ENCODE measurements around the gene PPP4R4.

The PPP4R4 gene

DNA sequence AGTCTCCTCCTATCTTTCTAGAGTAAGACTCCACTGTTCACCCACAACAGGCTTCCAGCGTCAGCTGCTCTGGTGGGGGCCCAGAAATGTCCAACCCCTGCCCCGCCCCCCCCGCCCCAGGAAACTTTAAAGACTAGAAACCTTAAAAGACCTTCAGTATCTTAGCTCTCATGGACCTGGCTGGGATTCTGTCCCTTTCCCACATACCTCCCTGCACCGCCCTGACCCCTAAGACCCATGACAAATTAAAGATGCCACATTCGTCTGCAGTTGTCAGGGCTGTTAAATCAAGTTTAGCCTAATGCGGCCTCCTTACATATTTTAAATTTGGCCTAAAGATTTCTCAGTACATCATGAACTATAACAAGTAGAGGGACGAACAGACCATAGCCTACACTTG, 129.0 kb downstream of the PPP4R4 start:
- Histone ChIP-seq H3K4me2 (ENCODE audit: low read length) (no peak overlapping the region; the same call in 1 of the 2 replicates), H3K4me1 (ENCODE audit: low read length) (peaks cover 22% of the 10 kb centered on the region), H3K9ac (ENCODE audit: low read length) (no peak overlapping the region), H3K27me3 (ENCODE audit: low read depth, low read length) (no peaks in the 10 kb centered on the region), H3K36me3 (replicated peaks; ENCODE audit: low read depth, low read length) (no peaks in the 10 kb centered on the region), H3K4me3 (ENCODE audit: low read length) (no peak overlapping the region), H3K79me2 (ENCODE audit: low read length) (no peaks in the 10 kb centered on the region), H4K20me1 (ENCODE audit: insufficient read depth, low read length) (no peaks in the 10 kb centered on the region), H3K27ac (ENCODE audit: low read length) (no peak overlapping the region), H2AFZ (ENCODE audit: low read depth, low read length) (peak overlapping the region; percentile 46; the same call in 1 of the 2 replicates), H3K9me3 (ENCODE audit: insufficient read depth, low read length) (peaks cover 4% of the 10 kb centered on the region; the same call in 1 of the 2 replicates)
- TF ChIP-seq, protein P1, sequence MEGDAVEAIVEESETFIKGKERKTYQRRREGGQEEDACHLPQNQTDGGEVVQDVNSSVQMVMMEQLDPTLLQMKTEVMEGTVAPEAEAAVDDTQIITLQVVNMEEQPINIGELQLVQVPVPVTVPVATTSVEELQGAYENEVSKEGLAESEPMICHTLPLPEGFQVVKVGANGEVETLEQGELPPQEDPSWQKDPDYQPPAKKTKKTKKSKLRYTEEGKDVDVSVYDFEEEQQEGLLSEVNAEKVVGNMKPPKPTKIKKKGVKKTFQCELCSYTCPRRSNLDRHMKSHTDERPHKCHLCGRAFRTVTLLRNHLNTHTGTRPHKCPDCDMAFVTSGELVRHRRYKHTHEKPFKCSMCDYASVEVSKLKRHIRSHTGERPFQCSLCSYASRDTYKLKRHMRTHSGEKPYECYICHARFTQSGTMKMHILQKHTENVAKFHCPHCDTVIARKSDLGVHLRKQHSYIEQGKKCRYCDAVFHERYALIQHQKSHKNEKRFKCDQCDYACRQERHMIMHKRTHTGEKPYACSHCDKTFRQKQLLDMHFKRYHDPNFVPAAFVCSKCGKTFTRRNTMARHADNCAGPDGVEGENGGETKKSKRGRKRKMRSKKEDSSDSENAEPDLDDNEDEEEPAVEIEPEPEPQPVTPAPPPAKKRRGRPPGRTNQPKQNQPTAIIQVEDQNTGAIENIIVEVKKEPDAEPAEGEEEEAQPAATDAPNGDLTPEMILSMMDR (IDR thresholded peaks at IDR 0.05; ENCODE audit: low read depth, low read length), result no peak
- no peak for TF ChIP-seq EZH2phosphoT487 (IDR thresholded peaks at IDR 0.05; ENCODE audit: low read depth)

DNA sequence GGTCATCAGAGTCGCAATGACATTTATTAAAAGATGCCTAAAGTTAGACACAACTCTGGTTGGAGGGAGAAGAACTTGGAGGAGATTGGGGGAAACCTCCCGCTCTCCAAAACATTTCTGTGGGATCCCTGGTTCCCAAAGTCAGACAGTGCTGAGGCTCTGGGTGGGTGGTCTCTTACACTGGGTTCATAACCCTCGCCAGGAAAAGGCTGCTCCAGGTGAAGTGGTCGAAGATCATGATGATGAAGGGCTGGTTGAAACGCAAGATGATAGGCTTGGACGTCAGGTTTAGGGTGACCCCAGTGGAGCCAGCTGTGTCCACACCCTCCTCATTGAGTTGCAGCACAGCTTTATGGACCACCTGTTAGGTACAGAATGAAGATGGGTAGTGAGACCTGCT, 130.1 kb downstream of the PPP4R4 start:
- Histone ChIP-seq H3K4me2 (ENCODE audit: low read length) (no peak overlapping the region), H3K27me3 (ENCODE audit: low read depth, low read length) (no peaks in the 10 kb centered on the region), H3K79me2 (ENCODE audit: low read length) (no peaks in the 10 kb centered on the region), H2AFZ (ENCODE audit: low read depth, low read length) (no peak overlapping the region), H3K9ac (ENCODE audit: low read length) (no peak overlapping the region), H3K27ac (ENCODE audit: low read length) (no peak overlapping the region), H3K9me3 (ENCODE audit: insufficient read depth, low read length) (peaks cover 4% of the 10 kb centered on the region; the same call in 1 of the 2 replicates), H3K4me1 (ENCODE audit: low read length) (peaks cover 22% of the 10 kb centered on the region), H3K4me3 (ENCODE audit: low read length) (no peak overlapping the region), H3K36me3 (replicated peaks; ENCODE audit: low read depth, low read length) (no peaks in the 10 kb centered on the region), H4K20me1 (ENCODE audit: insufficient read depth, low read length) (no peaks in the 10 kb centered on the region)
- TF ChIP-seq, protein P1 (IDR thresholded peaks at IDR 0.05; ENCODE audit: low read depth, low read length), result no peak
- TF ChIP-seq EZH2phosphoT487 (IDR thresholded peaks at IDR 0.05; ENCODE audit: low read depth), result no peak

DNA sequence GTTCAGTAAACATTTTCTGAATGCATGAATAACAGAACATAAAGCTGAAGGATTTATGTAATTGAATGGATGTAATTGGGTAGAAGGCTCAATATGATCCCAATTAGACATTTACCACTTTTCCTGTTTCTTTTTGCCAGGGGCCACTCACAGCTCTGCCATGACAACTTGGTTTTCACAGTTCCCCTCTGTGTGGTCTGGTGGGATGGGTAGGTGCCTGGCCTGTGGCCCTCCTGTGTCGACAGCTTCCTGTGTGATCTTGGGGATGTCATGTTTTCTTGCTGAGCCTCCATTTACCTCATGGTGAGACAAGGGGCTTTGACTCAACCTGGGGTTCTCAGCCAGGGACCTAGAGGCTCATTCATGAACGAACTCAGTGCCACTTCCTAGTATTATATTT, 131.5 kb downstream of the PPP4R4 start:
- Histone ChIP-seq H2AFZ (ENCODE audit: low read depth, low read length) (no peak overlapping the region), H3K4me3 (ENCODE audit: low read length) (no peak overlapping the region), H4K20me1 (ENCODE audit: insufficient read depth, low read length) (no peaks in the 10 kb centered on the region), H3K4me2 (ENCODE audit: low read length) (no peak overlapping the region), H3K9ac (ENCODE audit: low read length) (no peak overlapping the region), H3K36me3 (replicated peaks; ENCODE audit: low read depth, low read length) (no peaks in the 10 kb centered on the region), H3K4me1 (ENCODE audit: low read length) (peaks cover 22% of the 10 kb centered on the region), H3K9me3 (ENCODE audit: insufficient read depth, low read length) (peaks cover 4% of the 10 kb centered on the region; the same call in 1 of the 2 replicates), H3K79me2 (ENCODE audit: low read length) (no peaks in the 10 kb centered on the region), H3K27me3 (ENCODE audit: low read depth, low read length) (no peaks in the 10 kb centered on the region), H3K27ac (ENCODE audit: low read length) (no peak overlapping the region)
- TF ChIP-seq, protein P1 (IDR thresholded peaks at IDR 0.05; ENCODE audit: low read depth, low read length), result no peak
- TF ChIP-seq EZH2phosphoT487 (IDR thresholded peaks at IDR 0.05; ENCODE audit: low read depth), result no peak

DNA sequence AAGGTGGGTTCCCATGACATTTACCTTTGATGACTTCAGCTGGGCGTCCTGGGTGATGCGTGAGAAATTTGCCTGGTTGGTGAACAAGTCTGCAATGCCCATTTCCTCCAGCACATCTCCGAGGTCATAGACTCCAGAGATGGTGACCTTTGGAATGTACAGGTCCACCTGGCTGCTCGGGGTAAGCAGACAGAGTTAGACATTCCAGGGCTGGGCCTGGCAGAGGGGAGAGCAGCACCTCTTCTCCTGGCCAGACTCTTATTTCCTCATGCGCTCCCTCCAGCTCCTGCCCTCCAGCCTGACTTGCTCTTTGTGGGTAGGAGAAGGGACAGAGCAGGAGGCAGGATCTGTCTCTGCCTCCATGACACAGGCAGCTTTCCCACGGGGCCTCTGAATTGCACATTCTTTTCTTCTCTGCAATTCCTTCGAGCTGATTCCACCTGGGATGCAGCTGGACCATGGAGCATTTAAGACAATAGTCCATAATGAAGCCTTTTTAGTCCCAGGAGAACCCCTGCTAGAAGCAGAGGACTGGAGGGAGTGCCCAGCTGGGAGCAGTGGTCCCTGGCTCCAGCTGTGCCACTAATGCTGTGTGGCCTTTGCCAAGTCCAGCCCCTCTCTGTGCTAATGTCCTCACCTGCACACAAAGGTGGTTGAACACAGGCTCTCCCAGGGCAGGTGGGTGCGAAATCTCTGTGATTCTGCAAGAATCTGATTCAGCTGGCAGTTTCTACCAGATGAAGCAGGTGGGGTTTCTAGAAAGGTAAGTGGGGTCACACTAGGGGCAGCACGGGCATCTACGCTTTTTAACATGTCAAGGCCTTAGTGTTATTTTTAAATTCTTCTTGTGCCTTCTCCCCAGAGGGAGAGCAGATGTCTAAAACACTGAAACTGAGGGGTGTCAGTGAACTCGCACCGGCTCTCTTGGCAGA, 132.2 kb downstream of the PPP4R4 start:
- Histone ChIP-seq H3K4me2 (ENCODE audit: low read length) (0 out of 2 replicates have a peak overlapping the region, but pooled peaks have one; percentile 13), H3K36me3 (replicated peaks; ENCODE audit: low read depth, low read length) (no peaks in the 10 kb centered on the region), H4K20me1 (ENCODE audit: insufficient read depth, low read length) (no peaks in the 10 kb centered on the region), H3K4me1 (ENCODE audit: low read length) (peaks cover 22% of the 10 kb centered on the region), H3K9ac (ENCODE audit: low read length) (no peak overlapping the region), H3K27ac (ENCODE audit: low read length) (no peak overlapping the region), H3K79me2 (ENCODE audit: low read length) (no peaks in the 10 kb centered on the region), H3K9me3 (ENCODE audit: insufficient read depth, low read length) (peaks cover 4% of the 10 kb centered on the region; the same call in 1 of the 2 replicates), H3K4me3 (ENCODE audit: low read length) (no peak overlapping the region), H3K27me3 (ENCODE audit: low read depth, low read length) (no peaks in the 10 kb centered on the region), H2AFZ (ENCODE audit: low read depth, low read length) (no peak overlapping the region)
- TF ChIP-seq EZH2phosphoT487 (IDR thresholded peaks at IDR 0.05; ENCODE audit: low read depth), result no peak
- TF ChIP-seq, protein P1 (IDR thresholded peaks at IDR 0.05; ENCODE audit: low read depth, low read length), result no peak

All from OCI-LY3 (cell line).